RPMI8226 (cell line): ENCODE results near the gene CSNK2A3.
"Not testable (repeated sequence)": the region's sequence is repeated elsewhere in the genome, so short reads cannot be mapped to it uniquely, and the experiment has no call there.

Experiments
- DNase-seq: peaks from one replicate; pipeline ENCODE4 v3.0.0-alpha.2; 2015

CSNK2A3 gene

DNA sequence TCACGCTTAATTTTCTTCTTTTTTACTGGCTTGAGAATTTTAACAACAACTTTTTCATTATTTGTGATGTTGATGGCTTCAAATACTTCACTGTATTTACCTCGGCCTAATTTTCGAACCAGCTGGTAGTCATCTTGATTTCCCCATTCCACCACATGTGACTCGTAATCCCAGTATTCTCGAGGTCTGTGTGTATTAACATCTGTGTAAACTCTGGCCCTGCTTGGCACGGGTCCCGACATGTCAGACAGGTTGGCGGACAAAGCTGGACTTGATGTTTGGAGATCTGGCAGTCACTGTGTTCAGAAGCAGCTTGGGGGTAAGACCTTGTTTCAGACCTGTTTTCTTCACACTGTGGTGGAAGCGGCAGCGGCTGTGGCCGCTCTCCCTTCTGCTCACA lies at the start of gene CSNK2A3:
Gene CSNK2A3, minus strand, starts transcription at position 373 of the 400 bp plus-strand sequence. Its CDS starts 131 bp downstream, at position 242.
- DNase-seq: not testable (repeated sequence)

DNA sequence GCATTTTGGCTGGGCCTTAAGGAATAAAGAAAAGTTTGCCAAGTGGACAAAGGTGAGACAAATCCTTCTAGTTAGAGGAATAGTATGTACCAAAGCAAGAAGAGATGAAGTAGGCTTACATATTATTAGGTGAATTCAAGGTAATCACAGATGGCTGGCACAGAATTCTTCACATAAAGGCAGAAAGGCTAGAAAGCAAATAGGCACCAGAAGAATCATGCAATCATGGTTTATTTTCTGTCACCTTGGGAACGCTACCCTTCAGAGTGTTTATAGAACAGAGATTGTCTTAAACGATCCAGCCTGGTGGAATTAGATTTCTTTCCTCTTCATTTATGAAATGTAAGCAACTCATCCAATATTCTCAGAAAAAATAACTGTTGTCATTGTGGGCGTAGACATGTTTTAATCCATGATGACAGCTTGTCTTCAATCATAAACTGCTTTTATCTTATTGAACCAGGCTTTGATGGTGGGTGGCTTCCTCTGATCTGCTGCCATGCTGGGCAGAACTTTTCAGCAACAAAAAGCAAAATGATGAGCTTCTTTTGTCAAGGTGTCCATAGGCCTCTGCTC lies 49.0 kb upstream of the CSNK2A3 start:
- no peak for DNase-seq

DNA sequence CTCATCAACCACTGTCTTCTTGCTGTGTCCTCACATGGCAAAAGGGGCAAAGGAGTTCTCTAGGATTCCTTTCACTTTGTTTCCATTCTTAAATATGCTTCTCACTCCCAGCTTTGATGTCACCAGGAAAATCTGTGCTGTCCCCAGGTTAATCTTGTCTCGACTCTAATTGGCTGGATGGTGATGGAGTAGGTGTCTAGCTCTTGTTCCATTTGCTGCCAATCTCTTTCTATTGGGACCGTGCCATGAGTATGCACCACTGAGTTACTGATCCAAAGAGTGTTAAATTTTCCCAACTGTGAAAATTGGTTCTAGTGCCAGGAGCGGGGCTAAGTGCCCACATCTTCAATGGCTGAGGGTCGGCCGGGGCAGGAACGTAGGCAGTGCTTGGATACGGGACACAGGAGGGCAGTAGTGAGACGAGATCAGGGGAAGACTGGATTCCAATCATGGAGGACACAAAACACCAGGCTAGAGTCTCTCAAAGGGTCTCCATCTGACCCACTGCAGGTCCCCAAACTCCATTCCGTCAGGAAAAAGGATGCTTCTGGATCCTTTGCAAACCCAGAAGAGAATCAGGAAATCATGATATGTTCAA lies 47.7 kb upstream of the CSNK2A3 start:
- DNase-seq: no peak

DNA sequence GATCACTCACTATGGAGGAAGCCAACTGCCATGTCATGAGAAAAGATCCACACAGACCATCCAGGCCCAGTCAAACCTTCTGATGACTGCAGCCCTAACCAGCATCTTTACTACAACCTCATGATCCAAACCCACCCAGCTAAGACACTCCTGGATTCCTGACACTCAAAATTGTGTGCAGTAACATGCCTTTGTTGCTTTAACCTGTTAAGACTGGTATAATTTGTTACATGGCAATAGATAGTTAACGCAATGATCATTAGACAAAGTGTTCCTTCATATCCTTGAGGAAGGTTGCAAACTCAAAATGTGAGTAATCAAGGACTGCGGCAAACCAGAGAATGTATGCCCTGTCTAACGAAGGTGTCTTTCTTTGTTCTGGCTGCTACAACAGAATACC lies 47.1 kb upstream of the CSNK2A3 start:
- DNase-seq: no peak

DNA sequence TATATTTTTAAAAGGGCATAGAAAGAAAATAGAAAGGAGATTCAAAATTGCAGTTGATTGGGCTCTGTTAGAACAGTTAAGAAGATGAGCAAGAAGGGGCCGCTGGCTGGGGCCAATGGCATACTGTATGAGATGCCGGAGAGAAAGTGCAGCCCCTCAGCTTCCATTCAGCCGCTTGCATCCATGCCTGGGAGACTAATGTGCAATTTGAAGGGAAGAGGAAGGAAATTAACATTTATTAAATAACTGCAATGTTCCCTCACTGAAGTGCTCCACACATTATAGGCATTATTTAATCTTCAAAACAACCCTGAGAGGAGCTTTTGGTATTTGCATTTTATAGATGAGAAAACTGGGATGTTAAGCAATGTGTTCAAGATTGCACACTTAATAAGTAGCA lies 44.7 kb upstream of the CSNK2A3 start:
- DNase-seq: no peak

DNA sequence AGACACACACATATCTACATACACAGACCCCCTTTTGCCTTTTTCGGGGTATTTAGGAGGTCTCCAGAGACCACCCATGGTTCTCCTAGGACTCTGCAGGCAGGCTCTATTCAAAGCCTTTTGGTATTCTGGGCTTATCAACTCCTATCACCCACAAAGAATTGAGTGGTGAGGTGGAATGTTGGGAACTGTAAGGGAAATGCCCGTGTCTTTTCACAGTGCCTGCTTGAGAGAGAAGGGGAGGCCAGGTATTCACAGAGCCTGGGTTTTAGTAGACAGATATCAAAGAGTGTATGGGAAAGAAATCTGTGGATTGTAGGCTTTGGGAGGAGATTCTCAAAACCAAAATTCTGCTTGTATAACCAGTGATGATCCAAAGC lies 44.0 kb upstream of the CSNK2A3 start:
- DNase-seq: no peak

DNA sequence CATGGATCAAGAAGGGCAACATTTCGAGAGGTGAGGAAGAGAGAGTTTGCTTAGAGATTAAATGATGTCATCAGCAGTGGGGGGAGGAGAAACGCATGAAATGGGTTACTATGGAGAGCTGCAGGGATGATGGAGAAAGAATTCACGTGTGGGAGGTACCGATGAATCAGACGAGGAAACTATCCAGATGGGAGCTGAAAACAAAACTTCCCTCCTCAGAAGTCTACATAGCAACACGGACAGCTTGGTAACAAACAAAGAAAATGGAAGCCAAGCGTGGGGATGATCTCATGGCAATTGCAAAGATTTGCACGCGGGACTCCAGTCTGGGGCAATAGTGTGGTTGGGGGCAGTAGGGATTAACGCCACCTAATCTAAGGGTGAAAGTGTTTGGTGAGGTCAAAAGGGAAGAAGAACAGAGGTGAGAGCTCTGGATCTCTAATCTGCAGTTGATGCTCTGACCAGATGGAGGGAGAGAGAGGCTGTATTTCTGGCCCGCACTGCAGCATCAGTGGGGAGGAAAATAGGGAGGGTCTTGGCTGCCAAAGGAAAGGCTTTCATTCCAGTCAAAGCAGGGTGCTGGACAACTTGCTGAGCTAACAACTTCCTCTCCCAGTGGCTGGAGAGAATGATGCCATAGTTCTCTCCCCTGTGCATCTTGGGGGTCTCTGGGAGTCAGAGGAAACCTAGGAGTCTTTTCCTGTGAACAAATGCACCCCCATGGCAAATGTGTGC lies 43.4 kb upstream of the CSNK2A3 start:
- DNase-seq: no peak

DNA sequence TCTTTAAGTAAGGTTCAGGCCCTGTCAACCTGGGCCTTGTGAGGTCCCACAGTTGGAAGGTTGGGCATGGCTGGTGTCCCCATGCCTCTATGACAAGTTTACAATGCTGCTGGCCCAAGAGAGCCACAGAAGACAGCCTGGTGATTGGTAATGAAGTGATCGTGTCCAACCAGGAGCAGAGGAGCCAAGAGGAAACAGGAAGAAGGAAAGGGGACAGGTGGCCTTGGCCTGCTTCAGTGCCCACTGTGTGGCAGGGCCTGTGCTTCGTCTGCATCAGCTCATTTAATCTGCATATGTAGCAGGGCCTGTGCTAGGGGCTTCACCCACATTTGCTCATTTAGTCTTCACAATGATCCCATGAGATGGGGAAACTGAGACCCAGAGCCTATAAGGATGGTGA lies 42.1 kb upstream of the CSNK2A3 start:
- DNase-seq: no peak

DNA sequence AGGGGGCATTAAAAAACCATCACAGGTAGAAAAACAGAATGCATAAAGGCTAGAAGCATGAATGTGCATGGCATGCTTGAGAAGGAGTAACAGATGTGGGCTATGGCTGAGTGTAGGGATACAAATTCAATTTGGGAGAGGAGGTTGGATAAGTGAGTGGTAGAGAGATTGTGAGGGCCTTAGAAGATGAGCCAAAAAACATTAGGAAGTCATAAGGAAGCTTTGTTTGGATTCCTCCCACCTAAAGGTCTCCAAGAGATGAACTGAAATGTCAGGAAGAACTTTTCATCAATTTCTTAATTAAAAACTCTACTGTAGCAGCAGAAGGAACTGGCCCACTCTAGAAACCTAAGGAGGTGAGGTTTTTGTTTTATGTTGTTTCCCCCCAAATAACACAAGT lies 41.2 kb upstream of the CSNK2A3 start:
- no peak for DNase-seq

DNA sequence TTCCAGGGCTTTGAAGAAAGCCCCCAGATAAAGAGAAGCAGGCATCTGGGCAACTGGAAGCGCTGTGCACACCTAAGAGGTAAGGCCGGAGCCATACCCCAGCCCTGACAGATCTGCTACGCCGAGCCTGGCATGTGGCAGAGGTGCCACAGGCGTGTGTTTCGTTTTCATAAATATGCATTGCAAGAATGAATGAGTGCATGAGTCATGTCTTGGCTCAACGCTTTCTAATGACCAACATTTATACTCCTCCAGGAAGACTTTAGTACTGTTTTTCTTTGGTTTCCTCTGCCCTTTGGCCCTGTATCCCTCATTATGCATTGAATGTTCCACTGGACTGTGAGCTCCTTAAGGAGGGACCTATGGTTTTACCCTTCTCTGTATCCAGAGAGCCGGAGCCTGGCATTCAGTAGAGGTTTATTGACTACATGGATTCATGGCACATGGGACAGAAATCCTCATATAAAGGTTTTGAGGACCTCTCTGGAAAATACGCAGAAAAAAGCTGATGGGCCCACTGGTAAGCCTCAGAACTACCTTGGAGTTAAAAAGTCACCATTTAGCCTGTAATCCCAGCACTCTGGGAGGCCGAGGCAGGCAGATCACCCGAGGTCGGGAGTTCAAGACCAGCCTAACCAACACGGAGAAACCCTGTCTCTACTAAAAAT lies 38.9 kb upstream of the CSNK2A3 start:
- no peak for DNase-seq

DNA sequence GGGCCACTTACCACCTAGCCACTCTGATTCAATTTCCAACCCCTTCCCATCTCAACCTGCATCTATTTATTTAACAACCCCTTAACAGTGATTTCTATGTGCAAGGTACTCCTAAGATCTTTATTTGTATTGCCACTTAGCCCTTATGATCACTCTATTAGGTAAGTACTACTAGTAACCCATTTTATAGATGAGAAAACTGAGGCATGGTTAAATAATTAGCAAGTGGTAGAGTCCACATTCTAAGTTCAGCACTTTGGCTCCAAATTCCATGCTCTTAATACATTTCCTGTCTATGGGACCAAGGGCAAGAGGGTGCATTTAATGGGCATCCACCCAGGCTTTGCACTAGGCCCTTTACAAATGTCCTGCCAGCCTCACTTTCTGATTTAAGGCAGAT lies 38.1 kb upstream of the CSNK2A3 start:
- DNase-seq: no peak

DNA sequence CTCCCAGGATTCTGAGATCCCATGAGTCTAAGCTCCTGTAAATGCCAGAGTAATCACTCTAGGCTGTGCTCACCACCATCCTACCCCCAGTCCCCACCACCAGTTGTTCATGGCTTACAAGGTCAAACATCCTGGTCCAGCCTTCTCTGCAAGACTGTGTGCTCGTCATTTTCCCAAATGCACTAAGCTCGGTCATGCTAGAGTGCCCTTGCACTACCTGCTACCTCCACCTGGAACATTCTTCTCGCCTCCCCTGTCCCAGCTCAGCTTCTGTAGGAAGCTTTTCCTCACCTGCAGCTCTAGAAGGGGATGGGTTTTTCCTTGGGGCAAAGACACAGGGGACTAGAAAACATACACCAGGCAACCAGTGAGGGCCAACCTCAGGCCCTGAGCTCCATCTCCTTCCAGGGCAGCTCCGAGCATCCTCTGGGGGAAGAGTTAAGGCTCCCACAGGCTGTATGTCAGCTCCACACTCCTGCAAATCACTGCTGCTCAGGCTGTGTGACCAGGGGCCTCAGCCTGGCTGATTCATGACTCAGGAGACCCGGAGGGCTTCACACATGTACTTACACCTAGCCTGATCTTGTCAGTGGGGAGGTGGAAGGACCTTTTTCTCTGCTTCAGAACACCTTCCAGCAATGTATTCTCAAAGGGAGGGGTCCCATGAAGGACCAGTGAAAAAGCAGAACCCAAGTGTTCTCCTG lies 37.2 kb upstream of the CSNK2A3 start:
- DNase-seq: no peak

DNA sequence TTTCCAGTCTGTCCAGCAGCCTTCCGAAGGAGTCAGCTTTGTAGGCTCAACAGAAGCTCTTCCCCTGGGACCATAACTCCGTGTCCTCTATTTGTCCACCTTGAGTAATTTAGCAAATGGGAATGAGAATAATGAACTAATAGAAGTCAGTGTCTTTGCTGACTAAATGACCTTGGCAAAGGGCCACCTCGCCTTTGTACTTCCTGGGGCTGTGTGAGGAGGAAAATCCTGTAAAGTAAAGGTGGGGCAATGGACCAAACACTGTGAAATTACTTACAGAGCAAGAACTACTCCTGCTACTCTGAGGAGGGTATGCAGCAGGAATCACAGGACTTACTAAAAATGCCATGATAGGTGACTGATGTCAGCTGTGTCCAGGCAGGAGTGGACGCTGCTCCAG lies 36.2 kb upstream of the CSNK2A3 start:
- DNase-seq: no peak

DNA sequence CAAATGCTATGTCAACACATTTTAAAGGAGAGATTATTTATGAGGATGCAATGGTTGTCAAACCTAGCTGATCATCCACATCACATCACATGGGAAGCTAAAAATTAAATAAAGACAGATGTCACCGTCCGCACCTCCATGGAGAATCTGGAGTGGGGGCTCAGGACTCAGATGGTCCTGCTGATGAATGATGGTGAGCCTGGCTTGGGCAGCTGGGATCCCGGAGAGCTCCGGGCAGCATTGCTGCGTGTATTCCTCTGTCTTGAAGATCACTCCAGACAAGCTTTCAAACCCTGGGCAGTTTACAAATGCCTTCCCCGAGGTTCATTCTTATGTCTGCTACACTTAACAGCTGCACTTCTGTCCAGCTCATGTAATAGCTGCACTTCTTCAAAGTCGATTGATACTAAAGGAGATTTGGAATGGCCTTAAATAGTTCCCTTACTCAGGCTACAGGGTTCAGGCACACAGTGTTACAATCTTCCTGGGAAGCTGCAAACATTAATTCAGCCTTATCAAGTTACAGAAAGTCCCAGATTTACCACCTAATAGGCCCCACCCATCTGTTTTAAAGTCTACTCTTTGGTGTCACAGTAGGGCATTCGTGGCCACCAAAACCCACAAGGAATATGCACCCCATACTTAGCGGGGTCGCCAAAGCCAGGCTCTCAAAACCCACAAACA lies 34.7 kb upstream of the CSNK2A3 start:
- DNase-seq: no peak

DNA sequence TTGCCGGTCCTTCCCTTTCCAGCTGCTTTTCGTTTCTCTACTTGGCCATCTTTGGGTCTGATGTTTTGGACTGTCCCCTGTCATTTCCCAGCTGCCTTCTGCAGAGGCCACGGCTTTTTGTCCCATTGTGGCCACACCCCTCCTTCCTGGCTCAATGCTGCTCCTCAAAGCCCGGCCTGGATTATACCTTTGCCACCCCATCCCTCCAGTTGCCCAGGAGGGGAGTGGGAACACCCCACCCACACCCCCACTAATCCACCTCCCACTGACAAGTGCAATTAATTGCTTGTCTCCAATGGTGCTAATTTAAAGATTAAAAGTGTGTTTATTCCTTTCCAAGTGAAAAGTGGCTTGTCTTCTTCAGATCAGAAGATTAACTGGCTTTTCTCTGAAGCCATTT lies 34.2 kb upstream of the CSNK2A3 start:
- no peak for DNase-seq

DNA sequence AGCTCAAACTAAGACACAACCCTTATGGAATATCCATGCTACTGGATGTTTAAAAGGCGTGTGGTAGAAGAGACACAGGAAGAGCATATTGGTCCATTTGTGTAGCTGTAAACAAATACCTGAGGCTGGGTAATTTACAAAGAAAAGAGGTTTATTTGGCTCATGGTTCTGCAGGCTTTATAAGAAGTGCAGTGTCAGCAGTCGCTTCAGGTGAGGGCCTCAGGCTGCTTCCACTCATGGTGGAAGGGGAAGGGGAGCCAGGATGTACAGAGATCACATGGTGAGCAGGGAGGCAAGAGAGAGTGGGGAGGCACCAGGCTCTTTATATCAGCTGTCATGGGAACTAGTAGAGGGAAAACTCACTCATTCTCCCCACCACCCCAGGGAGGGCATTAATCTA lies 31.8 kb upstream of the CSNK2A3 start:
- no peak for DNase-seq

DNA sequence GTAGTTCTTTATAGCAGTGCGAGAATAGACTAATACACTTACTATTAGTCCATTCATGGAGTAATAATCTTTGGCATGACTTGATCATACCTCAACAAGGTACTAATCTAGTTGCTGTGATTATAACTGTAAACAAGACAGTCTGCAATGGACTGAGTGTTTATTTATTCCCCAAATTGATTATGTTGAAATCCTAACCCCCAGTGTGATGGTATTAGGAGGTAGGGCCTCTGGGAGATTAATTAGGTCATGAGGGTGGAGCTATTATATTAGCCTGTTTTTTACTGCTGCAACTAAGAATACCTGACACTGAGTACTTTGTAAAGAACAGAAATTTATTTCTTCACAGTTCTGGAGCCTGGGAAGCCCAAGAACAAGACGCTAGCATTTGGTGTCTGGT lies 30.9 kb upstream of the CSNK2A3 start:
- no peak for DNase-seq

DNA sequence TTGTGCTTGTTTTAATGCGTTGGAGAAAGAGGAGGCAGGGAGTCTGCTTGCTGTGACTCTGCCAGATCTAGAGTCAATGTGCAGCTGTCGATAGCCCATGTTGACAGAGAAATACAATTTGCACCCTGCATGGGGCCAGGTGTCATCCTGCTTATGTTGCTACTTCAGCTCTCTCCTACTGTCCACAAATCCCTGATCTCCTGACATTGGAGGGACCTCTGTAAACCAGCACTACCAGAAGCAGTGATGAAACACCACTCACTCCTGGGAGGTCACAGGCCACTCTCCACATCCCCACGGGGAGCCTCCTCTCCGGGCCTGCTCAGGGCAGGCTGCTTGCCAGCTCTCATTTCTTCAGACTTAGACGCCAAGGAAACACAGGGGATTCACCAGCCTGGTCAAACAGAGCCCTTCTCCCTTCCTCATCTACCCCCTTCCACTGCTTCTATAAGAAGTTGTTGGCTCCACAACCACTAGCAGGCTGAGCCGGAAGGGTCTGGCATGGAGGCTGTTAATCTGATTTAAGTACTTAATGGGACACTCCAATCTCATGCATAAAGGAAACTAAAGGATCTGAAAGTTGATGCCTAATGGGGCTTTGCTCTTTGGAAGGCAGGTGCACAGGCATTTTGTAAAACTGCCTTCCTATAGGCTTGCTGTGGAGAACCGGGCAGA lies 29.9 kb upstream of the CSNK2A3 start:
- DNase-seq: no peak

DNA sequence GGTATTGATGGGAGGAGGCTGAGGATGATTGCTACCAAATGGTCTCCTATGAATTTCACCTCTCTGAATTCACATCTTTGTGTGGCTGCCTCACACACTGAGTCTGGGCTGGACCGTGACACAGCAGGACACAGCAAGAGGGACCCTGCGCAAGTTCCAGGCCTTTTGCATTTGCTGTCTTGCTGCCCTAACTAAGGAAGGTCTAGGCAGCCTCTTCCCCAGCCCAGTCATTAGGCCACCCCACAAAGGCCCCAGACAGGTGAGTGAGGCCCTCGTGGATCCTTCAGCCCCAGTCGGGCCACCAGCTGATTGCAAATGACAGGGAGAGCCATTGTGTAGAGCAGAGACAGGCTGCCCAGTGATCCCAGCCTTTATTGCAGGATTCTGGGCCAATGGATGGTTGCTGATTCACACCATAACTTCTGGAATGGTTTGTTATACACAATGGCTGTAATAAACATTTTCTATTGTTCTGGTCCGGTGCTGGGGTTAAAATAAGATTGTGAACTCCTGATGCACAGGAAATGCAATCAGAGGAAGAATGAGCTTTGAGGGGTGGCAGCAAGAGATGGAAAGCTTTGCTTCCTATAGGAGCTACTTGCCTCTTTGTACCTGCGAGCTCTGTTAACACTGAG lies 28.5 kb upstream of the CSNK2A3 start:
- DNase-seq: no peak

DNA sequence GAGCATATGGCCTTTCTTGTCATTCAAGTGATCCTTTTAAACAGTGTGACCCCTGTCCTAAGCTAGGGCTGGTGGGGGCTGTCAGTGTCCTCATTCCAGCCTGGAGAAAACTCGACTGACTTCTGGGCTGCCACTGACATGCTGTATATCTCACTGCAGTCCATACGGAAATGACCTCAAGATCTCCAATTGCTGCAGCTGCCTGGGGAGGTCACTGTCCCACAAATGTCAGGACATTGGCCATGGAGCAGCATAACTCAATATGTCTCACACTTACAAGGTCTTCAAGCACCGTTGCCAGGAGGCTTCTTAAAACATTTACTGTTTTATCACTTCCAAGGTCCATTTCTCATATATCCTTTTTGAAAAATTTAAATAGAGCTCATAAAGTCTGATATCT lies 27.8 kb upstream of the CSNK2A3 start:
- no peak for DNase-seq

DNA sequence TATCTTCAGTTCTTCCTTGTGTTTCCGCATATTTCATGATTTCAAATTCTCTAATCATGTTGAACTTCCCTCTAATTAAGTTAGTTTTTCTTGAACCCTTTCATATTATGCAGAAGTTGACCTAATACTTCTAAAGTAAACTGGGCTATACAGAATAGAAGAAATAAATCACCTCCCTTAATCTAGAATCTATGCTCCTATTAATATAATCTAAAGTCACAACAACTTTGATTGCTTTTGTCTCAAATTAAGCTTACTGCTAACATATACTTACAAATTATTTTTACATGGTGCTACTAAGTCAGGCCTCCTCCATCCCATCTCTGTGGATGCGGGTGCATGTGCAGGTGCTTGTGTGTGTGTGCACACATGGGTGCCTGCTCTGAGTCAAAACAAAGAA lies 27.3 kb upstream of the CSNK2A3 start:
- DNase-seq: no peak

DNA sequence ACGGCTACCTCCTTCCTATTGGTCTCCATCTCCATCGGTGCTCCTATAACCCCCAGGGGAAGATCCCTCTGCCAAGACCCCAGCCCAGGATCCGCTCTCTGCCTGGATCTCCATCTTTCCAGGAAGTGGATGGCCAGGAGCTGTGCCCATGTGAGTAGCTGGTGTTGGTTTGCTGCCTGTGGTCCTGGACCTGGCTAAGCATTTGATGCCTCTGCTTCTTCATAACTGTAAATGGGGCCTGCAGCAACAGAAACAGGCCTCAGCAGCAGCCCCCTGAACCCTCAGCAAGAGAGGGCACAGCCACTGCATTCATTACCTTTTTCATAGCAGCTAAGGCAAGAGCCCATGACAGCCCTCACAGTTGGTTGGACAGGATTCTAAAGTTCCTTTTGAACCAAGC lies 26.6 kb upstream of the CSNK2A3 start:
- no peak for DNase-seq
